ENCODE measurements around the gene ZNF222.

Gene ZNF222

DNA sequence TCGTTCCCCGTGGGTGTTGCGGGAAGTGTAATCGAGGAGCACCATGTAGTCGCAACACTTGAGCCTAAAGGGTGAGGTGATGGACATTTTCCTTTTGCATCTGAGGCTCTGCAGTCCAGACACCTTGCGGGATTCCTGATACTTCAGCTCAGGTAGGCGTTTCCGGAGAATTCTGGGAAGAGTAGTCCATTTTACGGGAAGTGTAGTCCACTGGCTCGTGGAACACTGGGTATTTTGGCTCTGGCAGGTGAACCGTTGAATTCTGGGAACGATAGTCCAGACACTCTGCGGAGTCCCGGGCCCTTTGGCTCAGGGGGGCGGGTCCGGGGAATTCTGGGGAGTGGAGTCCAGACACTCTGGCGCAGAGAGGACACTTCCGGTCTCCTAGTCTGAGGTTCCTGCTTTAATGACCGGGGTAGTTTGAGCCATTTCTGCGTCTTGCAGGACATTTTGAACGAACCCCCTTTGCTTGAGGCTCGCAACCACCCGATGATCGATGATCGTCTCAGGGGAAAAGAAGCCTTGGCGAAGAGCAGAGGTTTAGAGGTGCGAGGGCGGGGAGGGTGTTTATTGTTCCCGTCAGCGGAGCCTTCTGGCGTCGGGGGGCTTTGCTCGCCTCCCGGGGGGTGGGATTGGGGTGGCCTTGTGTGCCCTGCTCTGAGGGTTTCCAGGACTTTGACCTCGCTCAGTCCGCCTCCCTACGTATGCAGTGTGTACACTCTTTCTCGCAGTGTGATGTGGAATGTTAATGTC, 26.6 kb downstream of the ZNF222 start, which contains the start of gene ZNF223:
Gene ZNF223, plus strand, starts transcription at position 387 of the 753 bp plus-strand sequence. CDS start 3,141 bp downstream, outside the sequence.
- DNase-seq (ENCODE audit: low read depth in 1 of 2, low spot score in 1 of 2) = peak; percentile 48 to 50

DNA sequence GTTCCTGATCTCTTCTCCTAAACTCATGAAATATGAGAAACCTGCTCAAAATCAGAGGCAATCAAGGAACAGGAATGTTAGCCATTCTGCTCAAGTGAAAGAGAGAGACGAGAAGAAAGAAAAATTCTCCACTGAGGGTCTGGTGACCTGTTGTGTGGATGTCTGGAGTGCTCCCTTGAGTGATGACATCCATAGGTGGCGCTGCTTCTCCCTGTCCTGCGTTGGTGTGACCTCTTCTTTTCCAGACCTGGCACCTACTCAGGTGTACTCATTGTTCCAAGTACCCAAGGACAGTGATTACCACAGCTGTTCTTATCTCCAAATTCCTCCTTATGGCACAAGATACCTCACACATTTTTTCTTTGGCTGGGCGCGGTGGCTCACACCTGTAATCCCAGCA, 30.7 kb downstream of the ZNF222 start:
- DNase-seq (ENCODE audit: low read depth in 1 of 2, low spot score in 1 of 2) = no peak

DNA sequence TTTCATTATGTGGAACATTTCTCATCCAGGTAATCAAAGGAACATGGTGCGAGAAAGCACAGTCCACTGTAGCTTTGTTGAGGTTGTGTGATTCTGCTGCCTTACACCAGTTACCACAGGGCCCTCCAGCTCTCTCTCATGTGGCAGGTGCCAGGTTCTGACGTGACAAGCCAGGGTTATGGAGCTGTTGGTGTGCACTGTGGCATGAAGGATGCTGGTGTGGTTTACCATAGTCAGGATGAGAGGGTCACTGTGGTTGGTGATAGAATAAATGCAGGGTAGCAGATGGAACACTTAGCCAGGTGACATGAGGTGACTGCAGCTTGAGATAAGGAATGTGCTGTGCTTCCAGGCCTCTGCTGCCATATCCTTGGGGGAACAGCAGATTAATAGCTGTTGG, 34.0 kb downstream of the ZNF222 start:
- no peak for DNase-seq (ENCODE audit: low read depth in 1 of 2, low spot score in 1 of 2)

DNA sequence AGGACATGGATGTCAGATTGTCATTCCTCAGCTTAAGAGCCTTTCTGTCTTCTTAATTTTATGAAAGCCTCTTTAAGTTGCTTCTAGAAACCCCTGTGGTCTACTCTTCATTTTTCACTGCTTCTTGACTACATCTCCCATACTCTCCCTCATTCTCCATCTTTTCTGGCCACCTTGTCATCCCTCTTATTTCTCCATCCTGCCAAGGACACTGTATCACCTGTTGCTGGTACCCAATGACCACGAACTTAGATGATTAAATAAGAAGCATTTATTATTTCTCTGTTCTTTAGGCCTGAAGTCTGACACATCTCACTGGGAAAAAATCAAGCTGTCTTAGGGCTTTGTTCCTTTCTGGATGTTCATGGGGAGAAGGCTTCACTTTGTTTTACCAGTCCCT, 35.9 kb downstream of the ZNF222 start:
- no peak for DNase-seq (ENCODE audit: low read depth in 1 of 2, low spot score in 1 of 2)

DNA sequence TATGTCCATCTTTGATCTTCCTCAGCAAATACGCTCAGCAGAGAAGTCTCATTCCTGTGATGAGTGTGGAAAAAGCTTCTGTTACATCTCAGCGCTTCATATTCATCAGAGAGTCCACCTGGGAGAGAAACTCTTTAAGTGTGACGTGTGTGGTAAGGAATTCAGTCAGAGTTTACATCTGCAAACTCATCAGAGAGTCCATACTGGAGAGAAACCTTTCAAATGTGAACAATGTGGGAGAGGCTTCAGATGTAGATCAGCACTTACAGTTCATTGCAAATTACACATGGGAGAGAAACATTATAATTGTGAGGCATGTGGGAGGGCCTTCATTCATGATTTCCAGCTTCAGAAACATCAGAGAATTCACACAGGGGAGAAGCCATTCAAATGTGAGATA, 41.1 kb downstream of the ZNF222 start:
- no peak for DNase-seq (ENCODE audit: low read depth in 1 of 2, low spot score in 1 of 2)

DNA sequence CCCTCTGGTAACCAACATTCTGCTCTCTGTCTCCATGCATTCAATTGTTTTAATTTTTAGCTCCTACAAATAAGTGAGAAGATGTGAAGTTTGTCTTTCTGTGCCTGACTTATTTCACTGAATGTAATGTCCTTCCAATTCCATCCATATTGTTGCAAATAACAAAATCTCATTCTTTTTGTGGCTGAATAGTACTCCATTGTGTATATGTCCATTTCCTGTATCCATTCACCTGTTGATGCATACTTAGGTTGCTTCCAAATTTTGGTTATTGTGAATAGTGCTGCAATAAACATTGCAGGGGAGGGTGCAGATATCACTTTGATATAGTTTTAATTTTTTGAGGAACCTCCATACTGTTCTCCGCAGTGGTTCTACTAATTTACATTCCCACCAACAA, 44.2 kb downstream of the ZNF222 start:
- no peak for DNase-seq (ENCODE audit: low read depth in 1 of 2, low spot score in 1 of 2)

DNA sequence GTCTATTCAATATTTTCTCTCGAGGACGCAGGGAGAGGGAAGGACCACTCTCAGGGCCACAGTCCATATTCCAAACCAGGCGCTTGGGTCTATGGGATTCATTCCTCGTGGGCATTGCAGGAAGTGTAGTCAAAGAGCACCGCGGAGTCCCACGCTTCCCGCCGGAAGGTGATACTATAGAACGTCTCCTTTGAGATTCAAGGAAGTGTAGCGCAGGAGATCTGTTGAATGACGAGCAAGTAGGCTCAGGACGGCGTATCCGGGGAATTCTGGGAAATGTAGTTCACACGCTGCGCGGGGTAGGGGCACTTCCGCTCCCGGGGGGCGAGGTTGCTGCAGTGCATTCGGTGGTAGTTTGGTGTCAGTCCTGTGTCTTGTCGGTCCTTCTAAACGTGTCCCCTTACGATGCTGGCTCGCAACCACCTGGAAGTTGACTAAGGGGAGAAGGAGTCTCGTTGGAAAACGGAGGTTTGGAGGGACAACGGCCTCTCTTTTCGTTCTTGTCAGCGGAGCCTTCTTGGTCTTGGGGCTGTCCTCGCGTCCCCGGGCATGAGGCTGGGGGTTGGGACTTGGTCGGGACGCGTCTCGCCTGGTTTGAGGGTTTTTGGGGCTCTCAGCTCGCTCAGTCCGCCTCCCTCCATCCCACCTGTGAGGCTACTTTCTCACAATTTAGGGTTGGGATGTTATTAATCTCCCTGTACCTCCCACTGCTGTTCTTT, 46.8 kb downstream of the ZNF222 start, which contains the start of gene ZNF284:
Gene ZNF284, plus strand, starts transcription at position 336 of the 719 bp plus-strand sequence. CDS start 4,231 bp downstream, outside the sequence.
- DNase-seq (ENCODE audit: low read depth in 1 of 2, low spot score in 1 of 2) = peak; percentile 61 to 69

DNA sequence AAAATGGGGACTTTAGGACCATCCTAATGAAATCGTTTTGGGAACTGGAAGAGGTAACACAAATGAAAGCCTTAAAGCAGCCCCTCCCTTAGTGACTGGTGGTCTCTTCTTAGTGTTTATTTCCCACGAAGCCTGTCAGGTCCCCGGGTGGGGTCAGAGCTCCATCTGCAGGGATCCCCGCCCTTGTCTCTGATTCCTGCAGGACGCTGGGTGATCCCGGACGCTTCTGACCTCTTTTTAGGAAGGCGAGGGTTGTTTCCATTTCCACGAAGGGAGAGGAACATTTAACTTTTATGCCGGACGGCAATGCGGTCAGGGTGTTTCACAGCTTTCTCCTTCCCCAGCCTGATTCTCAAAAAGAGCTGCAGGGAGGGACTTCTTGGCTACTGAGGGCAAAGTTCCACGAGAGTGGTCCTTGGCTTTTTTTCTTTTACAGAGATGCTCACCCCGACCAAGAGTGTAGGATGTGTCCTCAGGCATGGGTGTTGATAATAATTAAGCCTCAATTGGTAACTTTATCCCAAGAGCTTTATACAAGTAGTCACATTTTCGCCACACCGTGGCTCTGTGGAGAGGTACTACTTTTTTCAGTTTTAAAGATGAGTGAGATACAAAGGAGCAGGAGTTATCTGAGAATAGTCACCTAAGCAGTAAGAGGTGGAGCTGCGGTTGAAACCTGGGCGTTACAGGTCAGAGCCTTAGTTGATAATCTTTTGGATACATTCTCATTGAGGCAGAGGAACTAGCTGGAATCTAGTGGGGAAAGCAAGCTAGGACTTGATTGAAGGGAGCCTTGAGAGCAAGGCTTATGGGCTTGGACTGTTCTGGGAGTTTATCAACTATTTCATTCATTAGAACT, 47.6 kb downstream of the ZNF222 start:
- no peak for DNase-seq (ENCODE audit: low read depth in 1 of 2, low spot score in 1 of 2)

DNA sequence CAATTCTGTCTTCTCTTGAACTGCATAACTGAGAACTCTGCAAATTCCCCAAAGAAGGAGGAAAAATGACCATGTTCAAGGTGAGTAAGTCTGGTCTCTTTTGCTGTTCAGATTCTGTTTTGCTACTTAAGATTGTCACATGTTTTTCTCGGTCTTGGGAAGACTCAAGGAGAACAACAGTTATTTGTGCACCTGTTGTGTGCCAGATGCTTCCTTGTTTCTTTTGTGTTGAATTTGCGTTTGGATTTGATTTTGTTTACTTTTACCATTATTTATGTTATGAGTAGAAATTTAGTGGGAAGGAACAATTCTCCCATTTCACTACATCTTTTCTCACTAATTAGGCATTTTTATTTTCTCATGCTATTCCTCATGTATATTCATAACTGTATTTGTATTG, 51.1 kb downstream of the ZNF222 start:
- DNase-seq (ENCODE audit: low read depth in 1 of 2, low spot score in 1 of 2) = no peak

Data from activated T-helper 1 cell treated with anti-CD3 and anti-CD28 coated beads, Interleukin-2, amount 50 U/mL, for 16 hours (primary cell).